Vagina (tissue), 2 donors: ENCODE data around the gene GALNT3. TPM values are rescaled to one million over a fixed set of nuclear protein-coding genes. Genes with fewer than 3 reads are reported as not detected.

Source experiments
- DNase-seq, 2 donors: peaks; one replicate each; pipeline ENCODE4 v3.0.0-alpha.2; 2017; ENCODE audit errors: extremely low spot score in 2 of 2
- H3K27ac ChIP-seq: fragments of 200-600 bp; sonication (generic); one replicate; pipeline ENCODE4 v1.5.1; 2019
- H3K27me3 ChIP-seq: fragments of 200-600 bp; sonication (generic); one replicate; pipeline ENCODE4 v1.5.1; 2019
- H3K36me3 ChIP-seq, 2 donors: fragments of 200-600 bp; sonication (generic); one replicate each; pipeline ENCODE4 v1.5.1; 2017 to 2019
- H3K4me1 ChIP-seq: fragments of 200-600 bp; sonication (generic); one replicate; pipeline ENCODE4 v1.5.1; 2019
- H3K4me3 ChIP-seq, 2 donors: fragments of 200-600 bp; sonication (generic); 1 replicate in 1 of 2; 2 replicates in 1 of 2; pipeline ENCODE4 v1.5.1; 2016 to 2019
- H3K9me3 ChIP-seq: fragments of 200-600 bp; sonication (generic); one replicate; pipeline ENCODE4 v1.5.1; 2019
- CTCF ChIP-seq, 3 experiments: fragments of 450-650 bp in 2 of 3; fragments of 200-600 bp in 1 of 3; sonication (generic) in 1 of 3; IDR thresholded peaks; one replicate each; pipeline ENCODE4 v1.5.1; 2017 to 2019; ENCODE audit warnings: antibody characterized with exemption in 3 of 3, mild to moderate bottlenecking in 2 of 3, moderate library complexity in 2 of 3
- POLR2A ChIP-seq, 2 donors: fragments of 450-650 bp; IDR thresholded peaks; one replicate each; pipeline ENCODE4 v1.6.1; 2017; ENCODE audit warnings: antibody characterized with exemption in 2 of 2, mild to moderate bottlenecking in 2 of 2, moderate library complexity in 2 of 2
- POLR2AphosphoS5 ChIP-seq, 2 donors: sonication (generic); formaldehyde crosslinking; IDR thresholded peaks; one replicate each; pipeline ENCODE4 v1.9.0; 2017; ENCODE audit warnings: antibody characterized with exemption in 2 of 2, mild to moderate bottlenecking in 2 of 2, low read depth in 1 of 2; ENCODE audit not compliant: insufficient read depth in 1 of 2
- intact Hi-C: fragments of 100-400 bp; cut with DNase I; formaldehyde crosslinking; loops from one replicate; pipeline ENCODE4 v1.15.1; 2023
- total RNA-seq: library from RNA; depleted of rRNA; stranded (reverse); fragments of >200 nt; gene quantifications from one replicate; pipeline ENCODE4 v1.2.3, GENCODE V29; 2016

GALNT3 gene
- total RNA-seq, 1 donor from 2014 or later, result 7.4 TPM

GRCh38 chr2:165699946-165700345 is 94.1 kb downstream of the GALNT3 start:
- H3K4me3 ChIP-seq, result no peak overlapping the region
- no peaks in the 10 kb centered on the region for H3K27me3 ChIP-seq
- intact Hi-C loops, result loop anchor here (10.0 kb wide), 1 partner anchor 295 kb away; no protein-coding TSS in a partner anchor
- no peaks in the 10 kb centered on the region for H3K36me3 ChIP-seq
- no peaks in the 10 kb centered on the region for H3K9me3 ChIP-seq
- no peak for TF ChIP-seq CTCF (IDR thresholded peaks at IDR 0.05)
- no peak for TF ChIP-seq POLR2A (IDR thresholded peaks at IDR 0.05)
- no peak for TF ChIP-seq POLR2AphosphoS5 (IDR thresholded peaks at IDR 0.05; ENCODE audit: insufficient read depth in 1 of 2, low read depth in 1 of 2)
- no peak for DNase-seq
- H3K4me1 ChIP-seq, result no peaks in the 10 kb centered on the region
- no peak overlapping the region for H3K27ac ChIP-seq

GRCh38 chr2:165698444-165698884 is 95.6 kb downstream of the GALNT3 start:
- intact Hi-C loops, result loop anchor here (10.0 kb wide), 1 partner anchor 294 kb away; no protein-coding TSS in a partner anchor
- Histone ChIP-seq H3K4me1 (no peaks in the 10 kb centered on the region), H3K9me3 (no peaks in the 10 kb centered on the region), H3K4me3 (no peak overlapping the region), H3K27ac (no peak overlapping the region), H3K27me3 (no peaks in the 10 kb centered on the region), H3K36me3 (no peaks in the 10 kb centered on the region)
- DNase-seq, result no peak
- TF ChIP-seq POLR2A (IDR thresholded peaks at IDR 0.05), result no peak
- TF ChIP-seq CTCF (IDR thresholded peaks at IDR 0.05), result peak in 2 of 3 experiments; percentile 30 to 31

- intact Hi-C loops, result loop anchor here (10.0 kb wide), 1 partner anchor 293 kb away; no protein-coding TSS in a partner anchor
- Histone ChIP-seq H3K4me1 (no peaks in the 10 kb centered on the region), H3K27ac (no peak overlapping the region), H3K27me3 (no peaks in the 10 kb centered on the region), H3K9me3 (no peaks in the 10 kb centered on the region), H3K4me3 (no peak overlapping the region), H3K36me3 (no peaks in the 10 kb centered on the region)
- TF ChIP-seq POLR2A (IDR thresholded peaks at IDR 0.05), result no peak
- no peak for TF ChIP-seq CTCF (IDR thresholded peaks at IDR 0.05)
- no peak for TF ChIP-seq POLR2AphosphoS5 (IDR thresholded peaks at IDR 0.05; ENCODE audit: insufficient read depth in 1 of 2, low read depth in 1 of 2)
- no peak for DNase-seq
Observed at GRCh38 chr2:165697748-165698443, 96.2 kb downstream of the GALNT3 start.

Other genes starting within 250 kb of the GALNT3 start
- gene TTC21B, start 159.5 kb upstream of the GALNT3 start, total RNA-seq, result 40.5 TPM